AG09309 (cell line): ENCODE data around the gene CRISP1.

Experiments
- DNase-seq: peaks from one replicate; pipeline ENCODE4 v3.0.0-alpha.2; 2010; ENCODE audit warnings: low read depth
- H3K4me3 ChIP-seq: 2 replicates; pipeline ENCODE4 v1.5.1; 2011; ENCODE audit warnings: mild to moderate bottlenecking, low read depth, low read length, moderate library complexity; ENCODE audit not compliant: control insufficient read depth
- CTCF ChIP-seq: IDR thresholded peaks from 2 replicates; pipeline ENCODE4 v1.5.1; 2011; ENCODE audit warnings: mild to moderate bottlenecking, low read depth, low read length, inconsistent platforms; ENCODE audit not compliant: insufficient read depth, control insufficient read depth; ENCODE audit errors: missing control alignments

The CRISP1 gene

GRCh38 chr6:49841424-49841823 lies 24.9 kb downstream of the CRISP1 start:
- no peak for DNase-seq
- H3K4me3 ChIP-seq = no peak overlapping the region

GRCh38 chr6:49839957-49840356 lies 26.4 kb downstream of the CRISP1 start:
- no peak overlapping the region for H3K4me3 ChIP-seq
- TF ChIP-seq CTCF = no peak
- no peak for DNase-seq

More at GRCh38 chr6:49841424-49841823, 24.9 kb downstream of the CRISP1 start:
- no peak for TF ChIP-seq CTCF

GRCh38 chr6:49839162-49839561 lies 27.2 kb downstream of the CRISP1 start:
- H3K4me3 ChIP-seq = no peak overlapping the region
- TF ChIP-seq CTCF = no peak
- no peak for DNase-seq

GRCh38 chr6:49835140-49835539 lies 31.2 kb downstream of the CRISP1 start:
- no peak for TF ChIP-seq CTCF
- no peak for DNase-seq
- H3K4me3 ChIP-seq = no peak overlapping the region

- no peak overlapping the region for H3K4me3 ChIP-seq
- no peak for DNase-seq
- TF ChIP-seq CTCF = no peak
Measured at GRCh38 chr6:49833386-49833785, 32.9 kb downstream of the CRISP1 start.

- TF ChIP-seq CTCF = no peak
- no peak for DNase-seq
- no peak overlapping the region for H3K4me3 ChIP-seq
Measured at GRCh38 chr6:49826743-49827406, 39.5 kb downstream of the CRISP1 start.
